Cortex of kidney (tissue), 1 donor: ENCODE results near the gene QRFPR.
"Not testable (repeated sequence)": the region's sequence is repeated elsewhere in the genome, so short reads cannot be mapped to it uniquely, and the experiment has no call there.

Experiments
- DNase-seq: peaks from one replicate; lab custom pipeline; 2025; lab: John Stamatoyannopoulos, UW

Gene QRFPR

DNA sequence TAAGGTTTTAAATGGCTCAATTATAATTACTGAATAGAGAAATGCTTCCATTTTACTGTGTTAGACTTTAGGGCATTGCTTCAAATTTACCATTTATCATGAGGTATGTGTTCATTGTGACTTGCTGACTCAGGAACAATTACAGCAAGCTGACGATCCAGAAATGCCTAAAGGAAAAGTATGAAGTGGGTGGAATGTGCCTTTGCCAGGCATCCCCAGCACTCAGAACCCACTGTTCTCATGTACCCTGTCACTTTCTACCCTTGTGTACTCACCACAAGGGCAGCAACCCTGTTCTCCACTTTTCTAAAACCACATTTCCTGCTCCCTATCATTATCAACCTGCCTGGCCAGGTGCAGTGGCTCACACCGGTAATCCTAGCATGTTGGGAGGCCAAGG is 41.5 kb downstream of the QRFPR start:
- no peak for DNase-seq

DNA sequence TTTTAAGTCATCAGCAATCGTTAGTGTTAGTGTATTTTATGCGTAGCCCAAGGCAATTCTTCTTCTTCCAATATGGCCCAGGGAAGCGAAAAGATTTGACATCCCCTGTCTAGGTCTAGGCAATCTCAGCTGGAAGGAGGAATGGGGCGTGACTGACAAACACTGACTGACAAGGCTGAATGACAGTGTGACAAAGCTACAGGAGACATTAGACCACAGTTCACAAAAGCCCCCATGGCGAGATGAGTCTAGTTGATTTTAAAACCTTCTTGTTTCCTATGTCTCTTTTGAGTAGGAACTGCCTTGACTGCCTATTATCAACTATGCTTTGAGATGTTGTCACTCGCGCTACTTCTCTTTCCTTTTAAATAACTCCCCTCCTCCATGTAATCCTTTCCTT is 42.3 kb downstream of the QRFPR start:
- no peak for DNase-seq

DNA sequence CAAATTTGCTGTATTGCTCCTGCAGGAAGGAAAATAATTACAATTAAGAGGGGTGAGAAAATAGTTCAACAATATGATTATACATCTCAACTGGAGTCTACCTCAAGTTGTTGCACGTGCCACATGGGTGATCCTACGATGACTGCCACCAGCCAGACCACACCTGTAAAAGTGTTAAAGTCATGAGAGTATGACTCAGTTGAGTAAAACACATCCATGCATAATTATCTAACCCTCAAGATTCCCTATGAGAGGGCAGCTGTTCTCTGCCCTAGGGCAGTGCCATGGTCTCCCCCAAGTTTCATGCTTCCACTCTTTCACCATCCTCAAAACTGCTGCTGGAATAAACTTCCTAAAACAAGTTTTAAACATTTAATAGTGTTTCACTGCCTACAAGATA is 44.1 kb downstream of the QRFPR start:
- DNase-seq: no peak

- no peak for DNase-seq
Measured at GRCh38 chr4:121330180-121330665, 50.6 kb downstream of the QRFPR start.

- DNase-seq: no peak
Measured at GRCh38 chr4:121326597-121326996, 54.2 kb downstream of the QRFPR start.

GRCh38 chr4:121324331-121324730 is 56.5 kb downstream of the QRFPR start:
- no peak for DNase-seq

DNA sequence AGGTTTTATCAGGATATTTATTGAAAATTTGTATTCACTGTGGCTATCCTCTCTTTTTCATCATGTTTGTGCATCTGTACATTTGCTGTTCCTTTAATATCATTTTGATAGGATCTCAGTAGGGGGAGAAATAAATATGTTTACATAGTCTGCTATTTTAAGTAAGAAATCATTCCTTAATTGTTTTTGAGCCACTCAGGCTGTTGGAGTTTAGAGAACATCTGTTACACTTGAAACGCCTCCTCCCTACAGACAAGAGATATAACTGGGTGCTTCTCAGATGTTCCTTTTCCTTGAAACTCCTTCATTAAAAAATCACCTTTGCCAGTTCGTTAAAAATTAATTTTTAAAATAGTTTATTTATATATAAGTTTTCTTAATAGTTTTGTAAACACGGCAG is 59.4 kb downstream of the QRFPR start:
- DNase-seq: no peak

DNA sequence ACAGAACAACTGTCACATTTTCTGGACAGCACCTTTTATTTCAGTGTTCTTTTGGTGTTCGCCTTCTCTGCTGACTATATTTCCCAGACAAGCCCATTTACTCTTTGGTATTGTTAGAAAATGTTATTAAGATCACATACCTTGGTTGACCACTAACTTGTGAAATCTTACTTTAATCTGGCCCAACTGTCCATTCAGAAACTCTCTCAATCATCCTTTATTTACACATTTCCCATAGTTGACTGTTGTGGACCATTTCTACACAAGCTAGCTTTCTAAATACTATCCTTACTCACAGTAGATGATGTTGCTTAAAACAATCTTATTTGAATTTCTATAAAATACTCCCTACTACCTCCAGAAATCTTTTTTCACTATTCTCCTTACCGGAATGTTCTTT is 64.7 kb downstream of the QRFPR start:
- no peak for DNase-seq

DNA sequence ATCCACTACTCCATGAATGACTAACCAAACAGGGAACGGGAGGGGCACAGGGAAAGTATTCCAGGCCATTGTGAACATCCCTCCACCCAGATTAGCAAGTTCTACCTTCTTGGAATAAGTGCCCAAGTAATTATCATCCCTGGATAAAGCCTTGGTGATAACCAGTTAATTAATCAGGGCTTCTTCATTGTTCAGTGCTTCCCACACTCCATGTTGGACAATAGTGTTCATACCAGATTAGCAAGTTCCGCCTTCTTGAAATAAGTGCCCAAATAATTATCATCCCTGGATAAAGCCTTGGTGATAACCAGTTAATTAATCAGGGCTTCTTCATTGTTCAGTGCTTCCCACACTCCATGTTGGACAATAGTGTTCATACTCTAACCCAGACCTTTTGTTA is 67.4 kb downstream of the QRFPR start:
- DNase-seq: not testable (repeated sequence)

- no peak for DNase-seq
Measured at GRCh38 chr4:121308828-121309227, 72.0 kb downstream of the QRFPR start.

- no peak for DNase-seq
Measured at GRCh38 chr4:121308328-121308663, 72.5 kb downstream of the QRFPR start.

DNA sequence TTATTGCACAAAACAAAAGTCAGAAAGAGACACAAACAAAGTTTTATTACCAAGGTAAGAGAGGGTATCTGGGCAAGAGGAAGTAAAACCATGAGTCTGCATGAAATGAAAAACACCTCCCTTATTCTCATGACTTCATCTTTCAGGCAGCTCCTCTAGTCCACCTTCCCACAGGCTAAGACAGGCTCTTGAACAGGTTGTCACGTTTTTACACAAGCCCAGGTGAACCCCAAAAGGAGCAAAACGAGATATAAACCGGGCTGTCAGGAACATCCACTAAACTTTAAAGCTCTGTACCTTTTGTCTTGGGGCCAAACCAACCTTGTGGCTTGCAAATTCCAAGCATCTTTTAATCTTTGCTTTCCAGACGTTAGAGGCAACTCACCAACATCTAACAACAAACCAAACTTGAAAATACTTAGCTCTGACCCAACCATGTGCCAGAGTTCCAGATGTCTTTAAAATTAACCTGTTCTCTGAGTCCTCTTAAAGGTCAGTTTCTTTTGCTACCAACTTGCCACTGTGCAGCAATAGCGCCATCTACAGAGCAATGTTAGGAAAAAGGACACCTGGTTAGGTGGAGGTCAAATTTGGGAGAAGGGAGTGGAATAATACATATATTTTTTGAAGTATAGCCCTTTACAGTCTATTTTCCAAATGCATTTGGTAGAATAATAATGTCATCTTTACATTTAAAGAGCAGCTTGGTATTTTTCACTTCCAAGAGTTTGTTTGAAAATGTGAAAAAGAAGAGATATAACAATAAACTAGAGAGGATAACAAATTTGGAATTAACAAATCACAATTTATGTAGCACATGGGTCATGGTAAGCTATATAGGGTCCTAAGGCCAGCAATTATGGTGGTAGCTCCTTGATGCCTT is 73.1 kb downstream of the QRFPR start:
- DNase-seq: no peak

GRCh38 chr4:121306931-121307330 is 73.9 kb downstream of the QRFPR start:
- no peak for DNase-seq

DNA sequence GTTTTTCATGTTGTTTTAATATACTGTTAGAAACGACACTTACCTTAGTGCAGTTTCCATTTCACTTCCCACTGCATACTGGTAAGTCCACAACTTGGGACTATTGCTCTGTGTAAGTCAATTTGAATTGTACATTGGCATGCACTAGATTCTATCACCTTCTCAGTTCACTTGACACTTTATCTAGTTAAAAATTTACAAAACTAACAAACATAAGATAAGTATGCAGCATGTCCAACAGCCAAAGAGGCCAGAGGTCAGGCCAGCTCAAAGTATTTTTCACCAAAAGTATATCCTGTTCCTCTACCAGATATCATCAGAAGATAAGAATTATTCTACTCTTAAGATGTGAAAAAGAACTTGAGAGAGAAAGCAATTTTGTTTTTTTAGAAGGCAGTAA is 75.9 kb downstream of the QRFPR start:
- DNase-seq: no peak

DNA sequence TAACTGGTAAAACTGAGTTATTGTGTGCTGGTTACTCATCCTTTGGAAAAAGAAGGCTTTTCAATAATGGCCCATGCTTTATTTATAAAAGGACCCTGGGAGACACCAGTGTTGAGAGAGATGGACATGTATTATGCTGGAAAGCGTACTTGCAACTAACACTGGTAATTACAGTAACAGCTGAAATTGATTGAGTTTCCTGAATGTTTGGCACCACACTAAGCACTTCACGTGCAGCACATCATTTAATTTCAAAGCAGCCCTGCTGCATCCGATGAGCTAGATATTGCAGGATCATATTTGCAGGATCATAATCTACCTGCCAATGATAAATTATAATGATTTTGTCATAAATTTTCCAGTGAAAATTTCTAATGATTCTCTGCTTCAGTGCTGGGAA is 81.5 kb downstream of the QRFPR start:
- DNase-seq: no peak

GRCh38 chr4:121283319-121283718 is 97.5 kb downstream of the QRFPR start:
- DNase-seq: no peak

- no peak for DNase-seq
Measured at GRCh38 chr4:121280425-121280824, 100.4 kb downstream of the QRFPR start.

GRCh38 chr4:121278811-121279368 is 101.9 kb downstream of the QRFPR start:
- DNase-seq: no peak
